ENCODE measurements around the gene AVP. TPM values are rescaled to one million over a fixed set of nuclear protein-coding genes. Genes with fewer than 3 reads are reported as not detected.

AVP gene
- total RNA-seq, 1 donor from 2014 or later, result not detected

DNA sequence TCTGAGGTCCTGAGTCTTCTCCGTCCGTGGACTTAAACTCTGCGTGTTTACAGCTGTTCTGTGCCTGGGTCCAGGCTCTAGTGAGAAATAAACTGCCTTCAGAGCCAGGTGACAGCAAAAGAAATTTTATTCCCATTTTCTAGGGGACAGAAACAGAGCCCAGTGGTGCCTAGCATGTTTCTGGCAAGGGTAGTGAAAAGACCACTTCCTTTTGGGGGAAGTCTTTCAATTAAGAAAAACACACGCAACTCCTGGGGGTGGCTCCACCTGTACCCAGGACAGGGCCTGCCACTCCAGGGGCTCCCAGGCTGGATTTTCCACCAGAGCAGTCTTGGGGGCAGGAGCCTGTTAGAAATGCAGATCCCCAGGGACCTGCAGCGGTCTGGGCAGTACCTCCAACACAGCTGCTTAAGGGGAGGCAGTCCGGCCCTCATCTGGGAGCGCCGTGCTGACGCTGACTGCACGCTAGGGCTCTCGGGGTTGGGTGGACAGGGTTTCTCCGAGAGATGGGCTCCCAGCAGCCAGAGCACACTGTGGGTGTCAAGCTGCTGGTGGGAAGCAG lies 23.0 kb upstream of the AVP start:
- Mint-ChIP-seq H3K9me3 (no peaks in the 10 kb centered on the region), H3K27me3 (no peaks in the 10 kb centered on the region), H3K4me1 (ENCODE audit: unreplicated experiment) (no peaks in the 10 kb centered on the region), H3K4me3 (no peak overlapping the region), H3K36me3 (no peaks in the 10 kb centered on the region), H3K27ac (no peak overlapping the region)
- no peak for DNase-seq (ENCODE audit: extremely low spot score, unreplicated experiment)
- no peak for TF ChIP-seq CTCF (conservative IDR thresholded peaks at IDR 0.05)

DNA sequence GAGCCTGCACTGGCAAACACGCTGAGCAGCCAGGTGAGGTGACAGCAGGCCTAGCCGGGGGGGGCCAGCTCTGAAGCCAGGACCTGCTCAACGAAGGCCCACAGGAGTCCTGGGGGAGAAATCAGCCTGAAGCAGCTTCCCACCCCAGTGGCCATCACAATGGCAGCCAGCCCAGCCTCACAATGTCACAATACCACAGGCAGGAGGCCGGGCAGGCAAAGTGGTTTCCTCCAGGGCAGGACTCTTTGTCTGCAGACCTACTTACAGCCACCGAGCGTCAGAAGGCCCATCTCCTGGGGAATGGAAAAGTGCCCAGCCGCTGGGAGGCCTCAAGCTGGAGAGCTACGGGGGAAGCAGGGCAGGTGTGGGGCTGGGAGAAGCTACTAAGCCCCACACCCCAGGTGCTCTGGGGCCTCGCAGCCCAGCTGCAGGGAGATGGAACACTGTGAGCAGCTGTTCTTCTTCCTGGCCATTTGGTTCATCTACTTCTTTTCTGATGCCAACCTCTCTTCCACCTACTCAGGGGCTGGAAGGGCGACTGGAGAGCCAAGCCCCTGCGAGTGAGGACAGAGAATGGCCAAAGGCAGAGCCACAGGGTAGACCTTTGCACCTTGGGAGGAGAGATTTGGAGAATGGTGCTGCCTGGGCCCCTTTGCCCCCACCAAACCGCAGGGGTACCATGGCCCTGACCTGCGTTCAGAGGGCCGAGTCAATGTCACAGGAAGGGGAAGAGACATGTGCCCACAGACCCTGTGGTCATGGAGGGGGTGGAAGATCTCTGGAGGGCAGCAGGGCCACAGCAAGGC lies 22.3 kb upstream of the AVP start:
- H3K36me3 Mint-ChIP-seq, result no peaks in the 10 kb centered on the region
- H3K4me1 Mint-ChIP-seq (ENCODE audit: unreplicated experiment), result no peaks in the 10 kb centered on the region
- H3K9me3 Mint-ChIP-seq, result no peaks in the 10 kb centered on the region
- no peak overlapping the region for H3K27ac Mint-ChIP-seq
- TF ChIP-seq CTCF (conservative IDR thresholded peaks at IDR 0.05), result no peak
- H3K4me3 Mint-ChIP-seq, result no peak overlapping the region
- no peaks in the 10 kb centered on the region for H3K27me3 Mint-ChIP-seq
- DNase-seq (ENCODE audit: extremely low spot score, unreplicated experiment), result no peak

DNA sequence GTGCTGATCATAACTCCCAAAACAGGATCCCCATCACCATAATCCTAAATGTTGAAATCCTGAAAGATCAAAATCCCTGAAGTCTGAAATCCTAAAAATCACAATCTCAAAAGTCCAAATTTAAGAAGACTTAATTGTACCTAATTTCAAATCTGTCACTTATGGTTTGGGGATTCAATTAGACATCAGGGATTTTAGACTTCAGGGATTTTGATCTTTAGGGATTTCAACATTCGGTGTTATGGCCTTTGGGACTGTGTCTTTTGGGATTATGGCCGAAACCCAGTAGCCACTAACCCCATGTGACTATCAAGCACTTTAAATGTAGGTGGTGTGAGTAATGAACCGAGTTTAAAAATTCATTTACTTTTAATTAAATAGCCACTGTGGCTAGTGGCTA lies 21.7 kb upstream of the AVP start:
- H3K27ac Mint-ChIP-seq, result no peak overlapping the region
- H3K9me3 Mint-ChIP-seq, result no peaks in the 10 kb centered on the region
- TF ChIP-seq CTCF (conservative IDR thresholded peaks at IDR 0.05), result no peak
- no peak overlapping the region for H3K4me3 Mint-ChIP-seq
- H3K27me3 Mint-ChIP-seq, result no peaks in the 10 kb centered on the region
- DNase-seq (ENCODE audit: extremely low spot score, unreplicated experiment), result no peak
- H3K36me3 Mint-ChIP-seq, result no peaks in the 10 kb centered on the region
- no peaks in the 10 kb centered on the region for H3K4me1 Mint-ChIP-seq (ENCODE audit: unreplicated experiment)

DNA sequence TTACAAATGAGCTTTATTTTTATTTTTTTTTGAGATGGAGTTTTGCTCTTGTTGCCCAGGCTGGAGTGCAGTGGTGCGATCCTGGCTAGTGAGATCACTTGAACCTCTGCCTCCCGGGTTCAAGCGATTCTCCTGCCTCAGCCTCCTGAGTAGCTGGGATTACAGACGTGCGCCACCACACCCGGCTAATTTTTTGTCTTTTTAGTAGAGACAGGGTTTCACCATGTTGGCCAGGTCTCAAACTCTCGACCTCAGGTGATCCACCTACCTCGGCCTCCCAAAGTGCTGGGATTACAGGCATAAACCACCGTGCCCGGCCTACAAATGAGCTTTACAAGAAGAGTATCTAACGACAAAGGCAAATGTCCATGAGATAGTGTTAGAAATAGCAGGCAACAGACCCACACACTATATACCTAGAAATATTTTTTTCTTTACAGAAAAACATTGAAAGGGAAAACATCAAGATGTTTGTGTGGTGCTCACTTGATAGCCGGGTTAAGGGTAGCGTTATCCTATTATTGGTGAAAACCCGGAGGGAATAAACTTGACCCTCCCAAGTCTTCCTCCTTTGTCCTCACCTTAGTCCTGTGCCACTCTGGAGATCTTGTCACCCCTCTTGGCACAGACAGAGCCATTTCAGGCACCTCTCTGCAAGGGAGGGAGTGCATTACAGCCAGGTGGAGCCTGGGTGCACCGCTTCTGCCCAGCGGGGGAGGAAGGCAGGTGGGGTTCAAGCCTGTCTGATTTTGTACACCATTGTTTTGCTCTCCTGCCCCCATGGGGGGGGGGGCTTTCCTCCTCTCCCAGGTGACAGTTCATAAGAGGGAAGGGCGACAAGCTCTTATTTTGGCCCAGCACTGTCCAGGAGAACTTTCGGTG lies 21.0 kb upstream of the AVP start:
- H3K9me3 Mint-ChIP-seq, result no peaks in the 10 kb centered on the region
- H3K4me1 Mint-ChIP-seq (ENCODE audit: unreplicated experiment), result no peaks in the 10 kb centered on the region
- H3K4me3 Mint-ChIP-seq, result no peak overlapping the region
- no peak for DNase-seq (ENCODE audit: extremely low spot score, unreplicated experiment)
- no peak overlapping the region for H3K27ac Mint-ChIP-seq
- TF ChIP-seq CTCF (conservative IDR thresholded peaks at IDR 0.05), result no peak
- no peaks in the 10 kb centered on the region for H3K27me3 Mint-ChIP-seq
- H3K36me3 Mint-ChIP-seq, result no peaks in the 10 kb centered on the region

DNA sequence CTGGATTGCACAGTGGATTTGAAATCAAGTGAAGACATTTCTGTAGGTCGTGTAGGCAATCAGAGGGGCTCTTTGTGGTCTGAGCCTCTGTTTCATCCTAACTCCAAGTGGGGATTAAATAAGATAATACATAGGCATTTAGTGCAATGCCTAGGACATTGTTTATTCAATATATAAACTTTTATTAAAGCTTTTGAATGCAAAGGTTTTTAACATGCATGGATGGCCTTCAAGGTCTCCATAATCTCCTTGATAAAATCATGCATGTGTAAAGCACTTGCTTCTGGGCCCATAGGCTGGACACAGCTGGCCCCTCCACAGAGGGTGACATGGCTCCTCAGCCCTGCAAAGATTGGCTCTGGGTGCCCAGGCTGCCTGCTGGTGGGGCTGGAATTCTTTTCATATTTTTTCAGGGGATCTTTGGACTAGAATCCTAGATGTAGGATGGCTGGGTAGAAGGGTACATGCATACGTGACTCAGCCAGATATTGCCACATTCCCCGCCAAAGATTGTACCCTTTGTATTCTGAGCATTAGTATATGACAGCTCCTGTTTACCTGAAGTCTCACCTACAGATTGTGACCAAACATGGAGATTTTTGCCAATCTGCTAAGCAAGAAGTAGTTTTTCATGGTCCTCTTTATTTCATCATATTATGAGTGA lies 19.0 kb upstream of the AVP start:
- no peak overlapping the region for H3K4me3 Mint-ChIP-seq
- H3K4me1 Mint-ChIP-seq (ENCODE audit: unreplicated experiment), result no peaks in the 10 kb centered on the region
- no peaks in the 10 kb centered on the region for H3K36me3 Mint-ChIP-seq
- no peak for DNase-seq (ENCODE audit: extremely low spot score, unreplicated experiment)
- H3K27ac Mint-ChIP-seq, result no peak overlapping the region
- no peaks in the 10 kb centered on the region for H3K9me3 Mint-ChIP-seq
- no peaks in the 10 kb centered on the region for H3K27me3 Mint-ChIP-seq
- TF ChIP-seq CTCF (conservative IDR thresholded peaks at IDR 0.05), result no peak

All from type B pancreatic cell (in vitro differentiated cells).